ENCODE data around the gene SYNRG.
"Not testable (repeated sequence)": the region's sequence is repeated elsewhere in the genome, so short reads cannot be mapped to it uniquely, and the experiment has no call there.

SYNRG gene

GRCh38 chr17:37541880-37542660 lies 67.1 kb downstream of the SYNRG start:
- FAIRE-seq, result no peak

- no peak for FAIRE-seq
These were observed 70.1 kb downstream of the SYNRG start for GRCh38 chr17:37538981-37539659.

GRCh38 chr17:37535906-37536305 lies 73.3 kb downstream of the SYNRG start:
- FAIRE-seq, result no peak

GRCh38 chr17:37532756-37533155 lies 76.5 kb downstream of the SYNRG start:
- FAIRE-seq, result no peak

- FAIRE-seq, result no peak
These were observed 78.8 kb downstream of the SYNRG start for GRCh38 chr17:37530420-37530819.

GRCh38 chr17:37527249-37527851 lies 81.9 kb downstream of the SYNRG start:
- FAIRE-seq, result no peak

- FAIRE-seq, result no peak
These were observed 85.5 kb downstream of the SYNRG start for GRCh38 chr17:37523715-37524219.

GRCh38 chr17:37521821-37522220 lies 87.4 kb downstream of the SYNRG start:
- FAIRE-seq, result no peak

GRCh38 chr17:37520174-37520573 lies 89.0 kb downstream of the SYNRG start:
- no peak for FAIRE-seq

- no peak for FAIRE-seq
These were observed 89.8 kb downstream of the SYNRG start for GRCh38 chr17:37519251-37519985.

GRCh38 chr17:37518826-37519225 lies 90.4 kb downstream of the SYNRG start:
- FAIRE-seq, result no peak

GRCh38 chr17:37517881-37518280 lies 91.3 kb downstream of the SYNRG start:
- FAIRE-seq, result no peak

- no peak for FAIRE-seq
These were observed 93.1 kb downstream of the SYNRG start for GRCh38 chr17:37516127-37516571.

GRCh38 chr17:37513711-37514110 lies 95.5 kb downstream of the SYNRG start:
- no peak for FAIRE-seq

GRCh38 chr17:37512442-37513068 lies 96.7 kb downstream of the SYNRG start:
- no peak for FAIRE-seq

GRCh38 chr17:37511642-37512041 lies 97.6 kb downstream of the SYNRG start:
- FAIRE-seq, result not testable (repeated sequence)

- FAIRE-seq, result no peak
These were observed 99.2 kb downstream of the SYNRG start for GRCh38 chr17:37510056-37510455.

- FAIRE-seq, result no peak
These were observed 102.1 kb downstream of the SYNRG start for GRCh38 chr17:37507111-37507510.

GRCh38 chr17:37506678-37507077 lies 102.5 kb downstream of the SYNRG start:
- FAIRE-seq, result no peak

GRCh38 chr17:37505333-37505732 lies 103.9 kb downstream of the SYNRG start:
- no peak for FAIRE-seq

GRCh38 chr17:37503148-37503547 lies 106.1 kb downstream of the SYNRG start:
- no peak for FAIRE-seq
